ENCODE results near the gene MYF6.

GRCh38 chr12:80702889-80703805 is 4.3 kb upstream of the MYF6 start:
- TF ChIP-seq CTCF (IDR thresholded peaks at IDR 0.05) (no peak), POLR2AphosphoS5 (IDR thresholded peaks at IDR 0.05) (no peak), POLR2A (IDR thresholded peaks at IDR 0.05) (no peak)

Data from sigmoid colon (tissue), 4 donors.